OCI-LY1 (cell line): ENCODE results near the gene FAM180A.

Experiments
- EZH2 ChIP-seq: fragments of 200-600 bp; sonication (generic), shearing (Covaris generic); IDR thresholded peaks from 2 replicates; pipeline ENCODE4 v1.8.0; 2017; ENCODE audit warnings: borderline replicate concordance, mixed run types, mild to moderate bottlenecking, antibody characterized with exemption, low read length, moderate library complexity, mixed read lengths
- TF ChIP-seq, protein P1 (sequence below): fragments of 200-600 bp; sonication (generic), shearing (Covaris generic); IDR thresholded peaks from 2 replicates; pipeline ENCODE4 v1.5.1; 2017; ENCODE audit warnings: mild to moderate bottlenecking, antibody characterized with exemption, low read length, moderate library complexity, mixed read lengths

DNA sequence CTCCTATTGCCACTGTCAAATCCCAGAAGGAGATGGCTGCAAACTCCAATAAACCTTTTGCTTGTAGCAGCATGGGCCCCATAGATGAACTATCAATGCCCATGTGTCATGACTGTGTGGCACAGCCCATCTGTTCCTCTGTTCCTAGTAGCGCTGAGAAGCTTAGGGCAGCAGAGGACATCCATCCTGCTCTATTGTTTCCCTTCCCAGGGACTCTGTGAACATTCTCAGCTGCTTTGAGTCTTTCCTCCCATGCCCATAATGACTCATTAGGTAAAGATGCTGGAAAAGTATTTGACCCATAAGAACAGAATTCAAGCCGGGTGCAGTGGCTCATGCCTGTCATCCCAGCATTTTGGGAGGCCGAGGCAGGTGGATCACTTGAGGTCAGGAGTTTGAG is 58.0 kb downstream of the FAM180A start:
- TF ChIP-seq EZH2, result no peak
- TF ChIP-seq, protein P1, sequence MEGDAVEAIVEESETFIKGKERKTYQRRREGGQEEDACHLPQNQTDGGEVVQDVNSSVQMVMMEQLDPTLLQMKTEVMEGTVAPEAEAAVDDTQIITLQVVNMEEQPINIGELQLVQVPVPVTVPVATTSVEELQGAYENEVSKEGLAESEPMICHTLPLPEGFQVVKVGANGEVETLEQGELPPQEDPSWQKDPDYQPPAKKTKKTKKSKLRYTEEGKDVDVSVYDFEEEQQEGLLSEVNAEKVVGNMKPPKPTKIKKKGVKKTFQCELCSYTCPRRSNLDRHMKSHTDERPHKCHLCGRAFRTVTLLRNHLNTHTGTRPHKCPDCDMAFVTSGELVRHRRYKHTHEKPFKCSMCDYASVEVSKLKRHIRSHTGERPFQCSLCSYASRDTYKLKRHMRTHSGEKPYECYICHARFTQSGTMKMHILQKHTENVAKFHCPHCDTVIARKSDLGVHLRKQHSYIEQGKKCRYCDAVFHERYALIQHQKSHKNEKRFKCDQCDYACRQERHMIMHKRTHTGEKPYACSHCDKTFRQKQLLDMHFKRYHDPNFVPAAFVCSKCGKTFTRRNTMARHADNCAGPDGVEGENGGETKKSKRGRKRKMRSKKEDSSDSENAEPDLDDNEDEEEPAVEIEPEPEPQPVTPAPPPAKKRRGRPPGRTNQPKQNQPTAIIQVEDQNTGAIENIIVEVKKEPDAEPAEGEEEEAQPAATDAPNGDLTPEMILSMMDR, result no peak
